ENCODE results near the gene ANKRD31. TPM values are rescaled to one million over a fixed set of nuclear protein-coding genes. Genes with fewer than 3 reads are reported as not detected.
A peak's percentile ranks its signal among the peaks of the same experiment; 100 is the strongest.

Gene ANKRD31
- total RNA-seq, 8 experiments from 2014 or later = 0.18 to 1.1 (median 0.46) TPM

- in situ Hi-C loops (cut with MboI; ENCODE audit: low pct_unique_long_range_greater_than_20kb in 2 of 9, low sequenced_read_pairs in 9 of 9, unreplicated experiment in 9 of 9) = no loop called here
- no peaks in the 10 kb centered on the region for H3K4me1 ChIP-seq (replicated peaks in 1 of 2)
- WGBS, 10 experiments = 5 to 100% (median 80%) methylated on average over 1 to 7 of the region's 7 CpGs; no CpG with 5 or more reads in 1 of the 10 experiments
- no peak overlapping the region for H3K4me3 ChIP-seq
- peak in 2 of 8 experiments; percentile 5 to 34 for ATAC-seq (replicated peaks in 6 of 8)
- H3K27ac ChIP-seq = no peak overlapping the region
Measured at GRCh38 chr5:75048457-75048953, 188.2 kb downstream of the ANKRD31 start.

GRCh38 chr5:75047356-75047755 is 189.3 kb downstream of the ANKRD31 start:
- no peak for ATAC-seq (replicated peaks in 6 of 8)
- in situ Hi-C loops (cut with MboI; ENCODE audit: low pct_unique_long_range_greater_than_20kb in 2 of 9, low sequenced_read_pairs in 9 of 9, unreplicated experiment in 9 of 9) = no loop called here
- no peak overlapping the region for H3K27ac ChIP-seq
- H3K4me1 ChIP-seq (replicated peaks in 1 of 2) = no peaks in the 10 kb centered on the region
- no peak overlapping the region for H3K4me3 ChIP-seq

- Histone ChIP-seq H3K27ac (no peak overlapping the region), H3K4me3 (no peak overlapping the region), H3K4me1 (replicated peaks in 1 of 2) (no peaks in the 10 kb centered on the region)
- no peak for ATAC-seq (replicated peaks in 6 of 8)
- in situ Hi-C loops (cut with MboI; ENCODE audit: low pct_unique_long_range_greater_than_20kb in 2 of 9, low sequenced_read_pairs in 9 of 9, unreplicated experiment in 9 of 9) = no loop called here
- WGBS, 10 experiments = 73 to 100% (median 91%) methylated on average over 1 to 7 of the region's 10 CpGs
Measured at GRCh38 chr5:75046366-75047142, 190.1 kb downstream of the ANKRD31 start.

- WGBS, 10 experiments = 58 to 100% (median 92%) methylated on average over 1 to 2 of the region's 2 CpGs; no CpG with 5 or more reads in 1 of the 10 experiments
- in situ Hi-C loops (cut with MboI; ENCODE audit: low pct_unique_long_range_greater_than_20kb in 2 of 9, low sequenced_read_pairs in 9 of 9, unreplicated experiment in 9 of 9) = no loop called here
- Histone ChIP-seq H3K27ac (no peak overlapping the region), H3K4me1 (replicated peaks in 1 of 2) (no peaks in the 10 kb centered on the region), H3K4me3 (no peak overlapping the region)
- no peak for ATAC-seq (replicated peaks in 6 of 8)
Measured at GRCh38 chr5:75045071-75045470, 191.6 kb downstream of the ANKRD31 start.

GRCh38 chr5:75044406-75044805 is 192.3 kb downstream of the ANKRD31 start:
- in situ Hi-C loops (cut with MboI; ENCODE audit: low pct_unique_long_range_greater_than_20kb in 2 of 9, low sequenced_read_pairs in 9 of 9, unreplicated experiment in 9 of 9) = no loop called here
- H3K27ac ChIP-seq = no peak overlapping the region
- no peak overlapping the region for H3K4me3 ChIP-seq
- ATAC-seq (replicated peaks in 6 of 8) = no peak
- H3K4me1 ChIP-seq (replicated peaks in 1 of 2) = no peaks in the 10 kb centered on the region
- 64 to 100% (median 88%) methylated on average over 1 to 7 of the region's 7 CpGs; no CpG with 5 or more reads in 2 of the 10 experiments for WGBS, 10 experiments

GRCh38 chr5:75043633-75044264 is 192.9 kb downstream of the ANKRD31 start:
- peak in 3 of 8 experiments; percentile 15 to 94 (median 41) for ATAC-seq (replicated peaks in 6 of 8)
- in situ Hi-C loops (cut with MboI; ENCODE audit: low pct_unique_long_range_greater_than_20kb in 2 of 9, low sequenced_read_pairs in 9 of 9, unreplicated experiment in 9 of 9) = no loop called here
- Histone ChIP-seq H3K4me3 (no peak overlapping the region), H3K4me1 (replicated peaks in 1 of 2) (no peaks in the 10 kb centered on the region), H3K27ac (no peak overlapping the region)
- WGBS, 10 experiments = 13 to 94% (median 71%) methylated on average over 3 to 7 of the region's 7 CpGs; no CpG with 5 or more reads in 2 of the 10 experiments

GRCh38 chr5:75042522-75042921 is 194.2 kb downstream of the ANKRD31 start:
- WGBS, 10 experiments = 0 to 100% (median 81%) methylated on average over 1 of the region's 1 CpG; no CpG with 5 or more reads in 2 of the 10 experiments
- H3K4me3 ChIP-seq = no peak overlapping the region
- H3K4me1 ChIP-seq (replicated peaks in 1 of 2) = no peaks in the 10 kb centered on the region
- in situ Hi-C loops (cut with MboI; ENCODE audit: low pct_unique_long_range_greater_than_20kb in 2 of 9, low sequenced_read_pairs in 9 of 9, unreplicated experiment in 9 of 9) = no loop called here
- no peak overlapping the region for H3K27ac ChIP-seq
- ATAC-seq (replicated peaks in 6 of 8) = peak in 2 of 8 experiments; percentile 38 to 73

GRCh38 chr5:75040973-75041372 is 195.7 kb downstream of the ANKRD31 start:
- no peaks in the 10 kb centered on the region for H3K4me1 ChIP-seq (replicated peaks in 1 of 2)
- H3K4me3 ChIP-seq = no peak overlapping the region
- 49 to 100% (median 86%) methylated on average over 2 to 4 of the region's 4 CpGs for WGBS, 10 experiments
- no peak overlapping the region for H3K27ac ChIP-seq
- in situ Hi-C loops (cut with MboI; ENCODE audit: low pct_unique_long_range_greater_than_20kb in 2 of 9, low sequenced_read_pairs in 9 of 9, unreplicated experiment in 9 of 9) = no loop called here
- no peak for ATAC-seq (replicated peaks in 6 of 8)

- H3K4me1 ChIP-seq (replicated peaks in 1 of 2) = no peaks in the 10 kb centered on the region
- peak in 7 of 8 experiments; percentile 51 to 99 (median 93) for ATAC-seq (replicated peaks in 6 of 8)
- H3K27ac ChIP-seq = no peak overlapping the region
- in situ Hi-C loops (cut with MboI; ENCODE audit: low pct_unique_long_range_greater_than_20kb in 2 of 9, low sequenced_read_pairs in 9 of 9, unreplicated experiment in 9 of 9) = no loop called here
- 13 to 97% (median 60%) methylated on average over 1 to 4 of the region's 4 CpGs; no CpG with 5 or more reads in 1 of the 10 experiments for WGBS, 10 experiments
- H3K4me3 ChIP-seq = no peak overlapping the region
Measured at GRCh38 chr5:75037106-75037505, 199.6 kb downstream of the ANKRD31 start.

- no peak overlapping the region for H3K27ac ChIP-seq
- no peak overlapping the region for H3K4me3 ChIP-seq
- no peaks in the 10 kb centered on the region for H3K4me1 ChIP-seq (replicated peaks in 1 of 2)
- WGBS, 10 experiments = 67 to 100% (median 92%) methylated on average over 1 to 4 of the region's 6 CpGs; no CpG with 5 or more reads in 4 of the 10 experiments
- in situ Hi-C loops (cut with MboI; ENCODE audit: low pct_unique_long_range_greater_than_20kb in 2 of 9, low sequenced_read_pairs in 9 of 9, unreplicated experiment in 9 of 9) = no loop called here
- ATAC-seq (replicated peaks in 6 of 8) = peak in 1 of 8 experiments; percentile 32
Measured at GRCh38 chr5:75034137-75034739, 202.4 kb downstream of the ANKRD31 start.

GRCh38 chr5:75031366-75031765 is 205.3 kb downstream of the ANKRD31 start:
- H3K27ac ChIP-seq = no peak overlapping the region
- in situ Hi-C loops (cut with MboI; ENCODE audit: low pct_unique_long_range_greater_than_20kb in 2 of 9, low sequenced_read_pairs in 9 of 9, unreplicated experiment in 9 of 9) = no loop called here
- H3K4me1 ChIP-seq (replicated peaks in 1 of 2) = no peaks in the 10 kb centered on the region
- ATAC-seq (replicated peaks in 6 of 8) = no peak
- H3K4me3 ChIP-seq = no peak overlapping the region
- WGBS, 10 experiments = 20 to 100% (median 74%) methylated on average over 1 to 3 of the region's 3 CpGs

GRCh38 chr5:75028090-75028489 is 208.6 kb downstream of the ANKRD31 start:
- ATAC-seq (replicated peaks in 6 of 8) = no peak
- in situ Hi-C loops (cut with MboI; ENCODE audit: low pct_unique_long_range_greater_than_20kb in 2 of 9, low sequenced_read_pairs in 9 of 9, unreplicated experiment in 9 of 9) = no loop called here
- WGBS, 10 experiments = 61 to 100% (median 98%) methylated on average over 1 to 3 of the region's 3 CpGs; no CpG with 5 or more reads in 2 of the 10 experiments
- no peak overlapping the region for H3K27ac ChIP-seq
- no peaks in the 10 kb centered on the region for H3K4me1 ChIP-seq (replicated peaks in 1 of 2)
- no peak overlapping the region for H3K4me3 ChIP-seq
